Activated T-cell treated with anti-CD3 and anti-CD28 coated beads, Interleukin-2, amount 50 U/mL, for 4 hours (primary cell): ENCODE data around the gene METRNL. TPM values are rescaled to one million over a fixed set of nuclear protein-coding genes. Genes with fewer than 3 reads are reported as not detected.
"Not testable (repeated sequence)": the region's sequence is repeated elsewhere in the genome, so short reads cannot be mapped to it uniquely, and the experiment has no call there.

ENCODE experiments used
- ATAC-seq, 2 donors: fragments of 200-7000 bp; cut with Tn5 transposase; one replicate each; pipeline ENCODE4 v1.10.0; 2021
- DNase-seq: peaks from one replicate; pipeline ENCODE4 v3.0.0-alpha.2; 2020
- H3K27me3 Mint-ChIP-seq: one replicate; pipeline ENCODE4 v1.8.0; 2021; ENCODE audit warnings: low read depth, mixed read lengths
- H3K36me3 Mint-ChIP-seq: one replicate; pipeline ENCODE4 v1.8.0; 2022; ENCODE audit warnings: mixed read lengths; ENCODE audit not compliant: insufficient read depth
- H3K4me1 Mint-ChIP-seq: one replicate; pipeline ENCODE4 v1.8.0; 2021; ENCODE audit warnings: low read depth, mixed read lengths
- H3K4me3 Mint-ChIP-seq: one replicate; pipeline ENCODE4 v1.8.0; 2021; ENCODE audit warnings: mild to moderate bottlenecking, moderate library complexity, mixed read lengths
- H3K9me3 Mint-ChIP-seq: one replicate; pipeline ENCODE4 v1.8.0; 2021; ENCODE audit warnings: mixed read lengths
- total RNA-seq, 3 donors: library from RNA; stranded (reverse); gene quantifications; one replicate each; pipeline ENCODE4 v1.2.1, GENCODE V29; 2021

METRNL gene
- total RNA-seq, 3 donors from 2014 or later, result 12.1 to 26.2 (median 23.1) TPM

DNA sequence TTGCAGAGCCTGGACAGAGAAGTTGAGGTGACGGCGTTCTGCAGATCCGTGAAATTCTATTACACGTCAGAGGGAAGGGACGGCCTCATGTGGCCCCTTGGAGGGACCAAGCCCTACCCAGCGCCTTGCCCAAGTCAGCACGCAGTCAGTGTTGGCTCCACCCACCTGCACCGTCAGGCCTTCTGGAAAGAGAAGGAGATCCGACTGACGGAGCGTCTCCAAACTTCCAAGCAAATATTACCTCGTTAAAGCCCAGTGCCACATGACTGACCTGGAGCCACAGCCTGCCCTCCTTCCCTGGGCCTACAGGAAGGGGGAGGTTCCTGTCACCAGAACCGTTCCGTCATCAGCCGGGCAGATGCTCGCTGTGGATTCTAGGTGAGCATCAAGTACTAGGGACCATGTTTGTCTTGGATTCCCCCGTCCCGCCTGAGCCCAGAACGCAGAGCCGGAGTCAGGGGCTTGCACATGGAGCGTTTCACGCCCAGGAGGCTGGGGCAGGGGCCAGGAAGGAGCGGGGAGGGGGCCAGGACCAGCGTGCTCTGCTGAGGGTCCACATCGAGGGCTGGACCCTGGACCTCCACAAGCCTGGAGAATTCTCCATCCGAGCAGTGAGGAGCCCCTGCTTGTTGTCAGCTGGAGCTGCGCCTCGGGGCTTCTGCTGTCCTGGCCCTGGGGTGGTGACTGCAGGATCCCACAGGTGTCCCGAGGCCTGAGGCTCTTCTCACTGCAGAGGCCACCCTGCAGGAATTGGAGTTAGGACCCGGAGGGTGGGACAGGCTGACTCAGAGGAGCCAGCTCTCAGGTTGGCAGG lies 22.6 kb upstream of the METRNL start:
- Mint-ChIP-seq H3K9me3 (no peaks in the 10 kb centered on the region), H3K4me3 (no peak overlapping the region), H3K27me3 (no peaks in the 10 kb centered on the region), H3K36me3 (no peaks in the 10 kb centered on the region), H3K4me1 (peaks cover 14% of the 10 kb centered on the region)
- ATAC-seq (no peak), DNase-seq (peak; percentile 2)

DNA sequence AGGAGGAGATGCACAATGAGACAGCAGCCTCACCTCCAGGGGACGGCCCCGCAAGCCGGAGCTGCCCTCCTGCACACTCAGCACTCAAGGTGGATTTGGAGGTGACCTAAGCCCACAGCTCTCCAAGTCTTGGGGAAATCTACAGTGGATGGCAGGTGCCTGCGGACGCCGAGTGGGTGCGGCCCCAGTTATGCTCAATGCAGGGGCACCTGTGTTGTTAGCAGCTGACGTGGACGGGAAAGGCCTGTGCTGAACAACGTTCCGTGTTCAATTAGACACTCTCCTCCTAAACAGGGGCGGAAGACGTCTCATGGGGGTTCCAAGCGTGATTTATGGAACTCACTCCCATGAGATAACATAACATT lies 22.0 kb upstream of the METRNL start:
- peak; percentile 2 for DNase-seq
- Mint-ChIP-seq H3K36me3 (no peaks in the 10 kb centered on the region), H3K27me3 (no peaks in the 10 kb centered on the region), H3K9me3 (no peaks in the 10 kb centered on the region), H3K4me1 (peaks cover 12% of the 10 kb centered on the region), H3K4me3 (no peak overlapping the region)
- no peak for ATAC-seq

DNA sequence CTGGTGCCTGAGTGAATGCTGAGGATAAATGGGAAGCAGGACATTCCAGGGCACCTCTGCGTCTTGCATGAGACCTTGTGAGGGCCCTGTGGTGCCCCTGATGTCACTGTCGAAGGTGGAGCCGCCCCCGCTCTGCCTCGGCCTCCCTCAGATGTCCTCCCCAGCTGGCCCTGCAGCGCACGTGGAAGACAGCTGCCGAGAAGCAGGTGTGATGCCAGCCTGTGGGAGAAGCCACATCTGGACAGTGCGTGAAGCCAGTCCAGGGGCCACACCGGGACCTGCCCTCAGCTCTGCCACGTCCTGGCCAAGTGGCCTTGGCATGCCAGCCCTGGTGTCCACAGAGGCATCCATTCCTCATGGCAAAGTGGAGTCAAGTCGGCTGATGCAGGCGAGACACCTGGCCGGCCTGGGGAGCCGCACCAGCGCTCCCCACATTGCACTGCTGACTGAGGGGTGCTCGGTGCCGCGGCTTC lies 21.6 kb upstream of the METRNL start:
- Mint-ChIP-seq H3K36me3 (no peaks in the 10 kb centered on the region), H3K27me3 (no peaks in the 10 kb centered on the region), H3K9me3 (no peaks in the 10 kb centered on the region), H3K4me3 (no peak overlapping the region), H3K4me1 (peaks cover 12% of the 10 kb centered on the region)
- DNase-seq (peak; percentile 4), ATAC-seq (no peak)

- H3K4me1 Mint-ChIP-seq, result peaks cover 12% of the 10 kb centered on the region
- H3K9me3 Mint-ChIP-seq, result no peaks in the 10 kb centered on the region
- H3K36me3 Mint-ChIP-seq, result no peaks in the 10 kb centered on the region
- H3K27me3 Mint-ChIP-seq, result no peaks in the 10 kb centered on the region
- DNase-seq (no peak), ATAC-seq (no peak)
- no peak overlapping the region for H3K4me3 Mint-ChIP-seq
Measured at GRCh38 chr17:83058266-83058798, 21.1 kb upstream of the METRNL start.

- Mint-ChIP-seq H3K4me3 (no peak overlapping the region), H3K9me3 (no peaks in the 10 kb centered on the region), H3K27me3 (no peaks in the 10 kb centered on the region), H3K36me3 (no peaks in the 10 kb centered on the region), H3K4me1 (no peaks in the 10 kb centered on the region)
- DNase-seq (peak; percentile 1), ATAC-seq (no peak)
Measured at GRCh38 chr17:83061586-83061985, 17.8 kb upstream of the METRNL start.

DNA sequence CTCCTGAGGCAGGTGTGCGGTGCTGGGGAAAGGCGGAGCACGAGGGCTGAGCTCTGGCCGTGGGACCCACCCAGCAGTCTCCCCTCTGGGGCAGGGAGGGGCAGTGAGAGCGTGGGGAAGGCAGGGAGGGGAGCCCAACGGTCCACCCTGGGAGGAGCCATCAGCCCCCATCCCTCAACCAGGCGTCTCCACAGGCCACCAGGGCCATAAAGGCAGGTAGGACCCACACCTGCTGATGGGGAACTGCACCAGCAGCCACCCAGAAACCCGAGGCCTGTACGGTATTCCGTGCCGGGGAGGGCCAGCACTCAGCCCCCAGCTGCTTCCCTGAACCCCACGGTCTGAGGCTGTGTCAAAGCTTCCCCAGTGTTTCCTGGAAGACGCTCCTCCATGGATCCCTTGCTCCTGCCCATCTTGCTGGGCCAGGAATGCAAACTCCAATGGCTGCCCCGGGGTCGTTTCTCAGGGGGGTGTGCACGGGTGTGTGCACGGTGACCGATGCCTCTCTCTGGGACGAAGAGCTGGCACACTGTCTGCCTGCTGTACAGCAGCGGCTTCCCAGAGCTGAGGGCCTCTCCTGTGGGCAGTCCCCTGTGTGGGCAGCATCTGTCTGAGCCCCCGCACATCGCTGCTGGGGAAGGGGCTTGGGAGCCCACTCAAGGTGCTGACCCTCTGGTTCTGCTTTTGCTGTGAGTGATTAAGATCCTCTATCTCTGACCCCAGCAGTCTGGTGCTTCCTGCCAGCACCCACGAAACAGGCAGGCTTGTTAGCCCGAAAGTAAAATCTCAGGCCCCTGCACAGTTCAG lies 17.2 kb upstream of the METRNL start:
- Mint-ChIP-seq H3K4me1 (no peaks in the 10 kb centered on the region), H3K9me3 (no peaks in the 10 kb centered on the region), H3K27me3 (no peaks in the 10 kb centered on the region), H3K4me3 (no peak overlapping the region), H3K36me3 (no peaks in the 10 kb centered on the region)
- peak; percentile 3 for DNase-seq
- no peak for ATAC-seq

GRCh38 chr17:83062818-83063671 lies 16.4 kb upstream of the METRNL start:
- no peak for ATAC-seq
- peak; percentile 2 for DNase-seq
- H3K4me1 Mint-ChIP-seq, result peaks cover 3% of the 10 kb centered on the region
- no peaks in the 10 kb centered on the region for H3K36me3 Mint-ChIP-seq
- no peaks in the 10 kb centered on the region for H3K27me3 Mint-ChIP-seq
- H3K4me3 Mint-ChIP-seq, result no peak overlapping the region
- H3K9me3 Mint-ChIP-seq, result no peaks in the 10 kb centered on the region

GRCh38 chr17:83064021-83064731 lies 15.2 kb upstream of the METRNL start:
- peaks cover 7% of the 10 kb centered on the region for H3K4me1 Mint-ChIP-seq
- H3K27me3 Mint-ChIP-seq, result no peaks in the 10 kb centered on the region
- no peaks in the 10 kb centered on the region for H3K36me3 Mint-ChIP-seq
- no peak overlapping the region for H3K4me3 Mint-ChIP-seq
- no peak for ATAC-seq
- H3K9me3 Mint-ChIP-seq, result no peaks in the 10 kb centered on the region
- peak; percentile 3 for DNase-seq

DNA sequence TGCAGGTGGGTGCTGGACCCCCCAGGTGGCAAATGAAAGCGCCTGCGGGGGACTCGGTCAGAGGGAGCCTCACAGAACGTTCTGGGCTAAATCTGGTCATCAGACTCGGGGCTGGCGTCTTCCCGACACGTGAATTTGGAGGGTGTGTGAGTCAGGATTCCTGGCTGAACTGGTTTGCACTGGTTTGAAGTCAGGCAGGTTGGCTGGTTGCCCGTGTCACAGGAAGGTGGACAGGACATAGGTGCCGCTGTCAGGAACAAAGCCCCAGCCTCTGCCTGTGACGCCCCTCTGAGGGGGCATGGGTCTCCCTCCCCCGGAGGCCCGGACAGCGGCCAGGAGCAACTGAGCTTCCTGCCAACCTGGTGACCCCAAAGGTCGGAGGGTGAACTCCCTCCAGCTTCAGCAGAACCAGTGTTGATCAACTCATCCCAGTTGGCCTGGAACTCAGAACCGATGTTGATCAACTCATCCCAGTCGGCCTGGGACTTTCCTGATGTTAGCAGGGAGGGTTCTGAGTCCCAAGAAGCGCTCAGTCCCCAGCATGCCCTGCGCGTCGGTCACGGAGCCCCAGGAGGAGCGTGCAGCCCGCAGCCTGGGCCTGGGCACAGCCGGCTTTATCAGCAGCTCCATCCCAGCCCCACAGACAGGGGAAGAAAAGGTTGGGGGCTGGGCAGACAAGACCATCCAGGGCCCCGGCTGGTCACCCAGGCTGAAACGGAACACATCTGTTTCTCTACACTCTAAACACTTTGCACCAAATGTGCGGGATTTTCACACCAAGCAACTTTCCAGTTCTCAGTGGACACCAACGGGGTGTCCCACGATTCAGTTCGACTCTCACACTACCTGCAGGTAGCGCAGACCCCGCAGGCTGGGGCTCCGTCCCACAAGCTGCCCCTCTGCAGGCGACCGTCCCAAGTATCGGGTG lies 14.4 kb upstream of the METRNL start:
- no peaks in the 10 kb centered on the region for H3K9me3 Mint-ChIP-seq
- H3K27me3 Mint-ChIP-seq, result no peaks in the 10 kb centered on the region
- no peak for ATAC-seq
- H3K4me1 Mint-ChIP-seq, result peaks cover 12% of the 10 kb centered on the region
- DNase-seq, result peak; percentile 4
- H3K36me3 Mint-ChIP-seq, result no peaks in the 10 kb centered on the region
- no peak overlapping the region for H3K4me3 Mint-ChIP-seq

DNA sequence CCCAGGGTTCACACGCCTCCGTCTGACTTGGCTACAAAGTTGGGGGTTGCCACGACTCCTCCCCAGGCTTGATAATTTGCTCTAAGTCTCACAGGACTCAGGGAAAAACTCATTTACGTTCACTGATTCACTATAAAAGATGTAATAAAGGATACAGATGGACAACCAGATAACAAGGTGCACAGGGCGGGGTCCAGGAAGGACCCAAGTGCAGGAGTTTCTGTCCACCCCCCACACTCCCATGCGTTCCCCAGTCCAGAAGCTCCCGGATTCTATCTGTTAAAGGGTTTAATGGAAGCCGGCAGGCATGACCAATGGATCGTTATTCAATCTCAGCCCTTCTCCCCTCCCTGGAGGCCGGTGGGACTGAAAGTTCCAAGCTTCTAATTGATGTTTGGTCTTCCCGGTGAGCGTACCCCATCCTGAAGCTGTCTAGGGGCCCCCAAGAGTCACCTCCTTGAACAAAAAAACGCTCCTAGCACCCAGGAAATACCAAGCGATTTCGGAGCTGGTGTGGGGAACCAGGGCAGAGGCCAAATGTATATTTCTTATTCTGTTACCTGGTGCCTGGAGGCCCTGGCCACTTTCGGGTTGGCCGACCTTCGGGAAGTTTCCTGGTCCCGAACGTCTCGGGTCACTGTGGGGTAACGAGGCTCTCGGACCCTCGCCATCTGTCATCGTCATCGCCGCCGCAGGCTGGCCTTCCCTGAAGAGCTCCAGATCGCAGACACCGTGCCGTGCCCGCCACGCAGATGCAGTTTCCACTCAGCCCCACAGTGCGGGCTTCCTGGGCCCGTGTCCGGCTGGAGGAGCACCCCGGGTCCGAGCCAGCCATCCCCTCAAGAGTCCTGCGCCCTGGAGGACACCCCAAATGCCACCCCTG lies 13.5 kb upstream of the METRNL start:
- no peaks in the 10 kb centered on the region for H3K9me3 Mint-ChIP-seq
- H3K27me3 Mint-ChIP-seq, result no peaks in the 10 kb centered on the region
- no peak for DNase-seq
- no peak overlapping the region for H3K4me3 Mint-ChIP-seq
- peaks cover 18% of the 10 kb centered on the region for H3K4me1 Mint-ChIP-seq
- H3K36me3 Mint-ChIP-seq, result no peaks in the 10 kb centered on the region
- ATAC-seq, result no peak

- not testable (repeated sequence) for H3K9me3 Mint-ChIP-seq, H3K27me3 Mint-ChIP-seq, H3K36me3 Mint-ChIP-seq, H3K4me3 Mint-ChIP-seq, ATAC-seq, DNase-seq
- H3K4me1 Mint-ChIP-seq, result peaks cover 24% of the 10 kb centered on the region
Measured at GRCh38 chr17:83066543-83066890, 12.9 kb upstream of the METRNL start.

GRCh38 chr17:83067071-83067717 lies 12.2 kb upstream of the METRNL start:
- no peak overlapping the region for H3K4me3 Mint-ChIP-seq
- H3K9me3 Mint-ChIP-seq, result no peaks in the 10 kb centered on the region
- ATAC-seq (no peak), DNase-seq (no peak)
- H3K36me3 Mint-ChIP-seq, result no peaks in the 10 kb centered on the region
- peaks cover 29% of the 10 kb centered on the region for H3K4me1 Mint-ChIP-seq
- no peaks in the 10 kb centered on the region for H3K27me3 Mint-ChIP-seq
